Keratinocyte (primary cell): ENCODE results near the gene PRR13.

ENCODE experiments used
- CTCF ChIP-seq, 3 experiments: IDR thresholded peaks in 1 of 3; conservative IDR thresholded peaks in 1 of 3; optimal IDR thresholded peaks in 1 of 3; 2 replicates in 2 of 3; 3 replicates in 1 of 3; pipeline versions ENCODE3 to v1.5.1; 2011; ENCODE audit warnings: low read length in 3 of 3, mild to moderate bottlenecking in 3 of 3, moderate library complexity in 2 of 3, control low read depth in 1 of 3, inconsistent platforms in 1 of 3; ENCODE audit not compliant: insufficient read depth in 2 of 3; ENCODE audit errors: extremely low read depth in 1 of 3
- EZH2 ChIP-seq: IDR thresholded peaks from one replicate; pipeline ENCODE4 v1.6.1; 2012; ENCODE audit warnings: inconsistent platforms, mild to moderate bottlenecking, low read length, moderate library complexity

- TF ChIP-seq CTCF (optimal IDR thresholded peaks at IDR 0.05 in 1 of 3, IDR thresholded peaks at IDR 0.05 in 1 of 3, conservative IDR thresholded peaks at IDR 0.05 in 1 of 3; ENCODE audit: extremely low read depth in 1 of 3, insufficient read depth in 2 of 3, low read length in 3 of 3) (no peak), EZH2 (no peak)
These were observed 30.6 kb upstream of the PRR13 start for GRCh38 chr12:53410951-53411350.
